ENCODE results near the gene TSPAN32.

The TSPAN32 gene

GRCh38 chr11:2301631-2302305, at the start of gene TSPAN32, which contains the start of gene C11orf21:
Gene TSPAN32, plus strand, starts transcription at chr11:2302013. Its CDS starts 137 bp downstream, at chr11:2302150.
Gene C11orf21, minus strand, starts transcription at chr11:2301918. Its CDS starts 110 bp downstream, at chr11:2301808.
- DNase-seq: no peak

- no peak for DNase-seq
These were observed 49.8 kb upstream of the TSPAN32 start for GRCh38 chr11:2252018-2252417.

- no peak for DNase-seq
These were observed 45.4 kb upstream of the TSPAN32 start for GRCh38 chr11:2256293-2256913.

- DNase-seq: no peak
These were observed 44.7 kb upstream of the TSPAN32 start for GRCh38 chr11:2256951-2257700.

GRCh38 chr11:2258501-2259465, 43.0 kb upstream of the TSPAN32 start:
- DNase-seq: no peak

- no peak for DNase-seq
These were observed 42.4 kb upstream of the TSPAN32 start for GRCh38 chr11:2259466-2259830.

- no peak for DNase-seq
These were observed 41.8 kb upstream of the TSPAN32 start for GRCh38 chr11:2259897-2260451.

GRCh38 chr11:2260491-2261364, 41.1 kb upstream of the TSPAN32 start:
- no peak for DNase-seq

- no peak for DNase-seq
These were observed 40.2 kb upstream of the TSPAN32 start for GRCh38 chr11:2261436-2262230.

GRCh38 chr11:2262301-2263070, 39.3 kb upstream of the TSPAN32 start:
- no peak for DNase-seq

GRCh38 chr11:2263071-2263565, 38.7 kb upstream of the TSPAN32 start:
- no peak for DNase-seq

- DNase-seq: no peak
These were observed 38.0 kb upstream of the TSPAN32 start for GRCh38 chr11:2263724-2264360.

- DNase-seq: no peak
These were observed 37.3 kb upstream of the TSPAN32 start for GRCh38 chr11:2264366-2265053.

GRCh38 chr11:2265396-2265795, 36.4 kb upstream of the TSPAN32 start:
- DNase-seq: no peak

- no peak for DNase-seq
These were observed 35.8 kb upstream of the TSPAN32 start for GRCh38 chr11:2265854-2266585.

- no peak for DNase-seq
These were observed 35.1 kb upstream of the TSPAN32 start for GRCh38 chr11:2266586-2267305.

GRCh38 chr11:2267306-2267850, 34.4 kb upstream of the TSPAN32 start:
- no peak for DNase-seq

Data from NCI-H2029 treated with DMSO at 0.1 percent for 48 hours (cell line).